Natural killer cell treated with Interleukin-12 subunit alpha and Interleukin-12 subunit beta and Interleukin-15 and Interleukin-18, amount 100 ng/mL, for 72 hours (primary cell): Measurements from ENCODE around the gene MGAT4B. TPM values are rescaled to one million over a fixed set of nuclear protein-coding genes. Genes with fewer than 3 reads are reported as not detected.

Experiments used
- ATAC-seq, 2 donors: fragments of 150-1000 bp; cut with Tn5 transposase in 1 of 2; sonication (Bioruptor Pico), chemical (Tn5 transposase) in 1 of 2; 2 replicates each; pipeline ENCODE4 v1.10.0; 2021
- DNase-seq: peaks from one replicate; pipeline ENCODE4 v3.0.0; 2022; ENCODE audit warnings: low spot score
- H3K27ac Mint-ChIP-seq, 2 donors: 1 replicate in 1 of 2; 2 replicates in 1 of 2; pipeline ENCODE4 v1.8.0; 2022; ENCODE audit warnings: mixed read lengths in 2 of 2, mild to moderate bottlenecking in 1 of 2, moderate library complexity in 1 of 2
- H3K27me3 Mint-ChIP-seq, 2 donors: 1 replicate in 1 of 2; 2 replicates in 1 of 2; pipeline ENCODE4 v1.8.0; 2022; ENCODE audit warnings: mixed read lengths in 2 of 2
- H3K36me3 Mint-ChIP-seq: one replicate; pipeline ENCODE4 v1.8.0; 2022; ENCODE audit warnings: mixed read lengths
- H3K4me1 Mint-ChIP-seq, 2 donors: 1 replicate in 1 of 2; 2 replicates in 1 of 2; pipeline ENCODE4 v1.8.0; 2022; ENCODE audit warnings: low read depth in 2 of 2, mixed read lengths in 2 of 2, mild to moderate bottlenecking in 1 of 2
- H3K4me3 Mint-ChIP-seq: one replicate; pipeline ENCODE4 v1.8.0; 2022; ENCODE audit warnings: mixed read lengths
- H3K9me3 Mint-ChIP-seq: 2 replicates; pipeline ENCODE4 v1.8.0; 2022; ENCODE audit warnings: mixed read lengths
- total RNA-seq, 2 donors: library from RNA; stranded (reverse); gene quantifications; one replicate each; pipeline ENCODE4 v1.2.3, GENCODE V29; 2022

MGAT4B gene
- total RNA-seq, 2 donors from 2014 or later = 73.2 to 105 TPM

DNA sequence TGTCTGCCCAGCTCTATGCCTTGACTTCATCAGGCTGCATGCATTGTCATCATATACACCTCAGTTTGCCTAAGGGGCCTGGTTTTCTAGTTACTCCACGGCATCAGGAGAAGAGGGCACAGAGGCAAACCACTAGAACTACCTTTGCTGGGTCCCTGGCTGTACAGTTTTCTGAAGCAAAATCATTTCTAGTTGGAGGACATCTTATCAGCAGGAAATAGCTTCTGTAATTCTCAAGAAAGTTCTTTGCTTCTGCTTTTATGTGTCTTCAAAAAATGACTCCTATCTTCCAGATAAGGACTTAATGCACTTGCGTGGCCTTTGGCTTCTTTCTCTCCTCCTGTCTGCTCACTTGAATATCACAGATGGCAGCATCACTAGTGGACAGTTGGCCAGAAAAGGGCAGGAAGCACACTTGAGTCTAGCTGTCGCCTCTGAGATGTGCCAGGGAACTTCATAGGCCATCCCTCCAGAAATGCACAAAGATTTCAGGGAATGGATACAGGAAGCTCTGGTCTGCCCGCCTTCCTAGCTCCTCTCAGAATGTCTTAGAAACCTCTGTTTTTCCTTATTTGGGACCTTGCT is 35.3 kb downstream of the MGAT4B start:
- DNase-seq = no peak
- no peak overlapping the region for H3K27ac Mint-ChIP-seq
- H3K27me3 Mint-ChIP-seq = no peaks in the 10 kb centered on the region
- ATAC-seq = no peak
- peaks cover 11 to 24% of the 10 kb centered on the region in 2 donors for H3K4me1 Mint-ChIP-seq
- no peak overlapping the region for H3K4me3 Mint-ChIP-seq
- no peaks in the 10 kb centered on the region for H3K9me3 Mint-ChIP-seq
- peaks cover 10% of the 10 kb centered on the region for H3K36me3 Mint-ChIP-seq

GRCh38 chr5:179769796-179770195 is 36.9 kb downstream of the MGAT4B start:
- Mint-ChIP-seq H3K4me1 (peaks cover 15 to 31% of the 10 kb centered on the region in 2 donors), H3K27me3 (no peaks in the 10 kb centered on the region), H3K36me3 (peaks cover 6% of the 10 kb centered on the region)

GRCh38 chr5:179769271-179769670 is 37.4 kb downstream of the MGAT4B start:
- DNase-seq (no peak), ATAC-seq (no peak)
- Mint-ChIP-seq H3K4me3 (no peak overlapping the region), H3K4me1 (peaks cover 15 to 31% of the 10 kb centered on the region in 2 donors), H3K36me3 (peaks cover 6% of the 10 kb centered on the region), H3K27ac (peak overlapping the region in 1 of 2 donors; percentile 72), H3K27me3 (no peaks in the 10 kb centered on the region), H3K9me3 (no peaks in the 10 kb centered on the region)

More at GRCh38 chr5:179769796-179770195, 36.9 kb downstream of the MGAT4B start:
- Mint-ChIP-seq H3K4me3 (no peak overlapping the region), H3K9me3 (no peaks in the 10 kb centered on the region), H3K27ac (no peak overlapping the region)
- no peak for DNase-seq
- ATAC-seq = peak in 1 of 2 donors; percentile 52

- DNase-seq (no peak), ATAC-seq (peak; percentile 55 to 75)
- H3K4me1 Mint-ChIP-seq = peaks cover 17 to 37% of the 10 kb centered on the region in 2 donors
- peaks cover 6% of the 10 kb centered on the region for H3K36me3 Mint-ChIP-seq
- H3K27me3 Mint-ChIP-seq = no peaks in the 10 kb centered on the region
- peak overlapping the region in 1 of 2 donors; percentile 72 for H3K27ac Mint-ChIP-seq
- no peaks in the 10 kb centered on the region for H3K9me3 Mint-ChIP-seq
- peak overlapping the region; percentile 27 for H3K4me3 Mint-ChIP-seq
Observed at GRCh38 chr5:179768326-179769085, 38.2 kb downstream of the MGAT4B start.

DNA sequence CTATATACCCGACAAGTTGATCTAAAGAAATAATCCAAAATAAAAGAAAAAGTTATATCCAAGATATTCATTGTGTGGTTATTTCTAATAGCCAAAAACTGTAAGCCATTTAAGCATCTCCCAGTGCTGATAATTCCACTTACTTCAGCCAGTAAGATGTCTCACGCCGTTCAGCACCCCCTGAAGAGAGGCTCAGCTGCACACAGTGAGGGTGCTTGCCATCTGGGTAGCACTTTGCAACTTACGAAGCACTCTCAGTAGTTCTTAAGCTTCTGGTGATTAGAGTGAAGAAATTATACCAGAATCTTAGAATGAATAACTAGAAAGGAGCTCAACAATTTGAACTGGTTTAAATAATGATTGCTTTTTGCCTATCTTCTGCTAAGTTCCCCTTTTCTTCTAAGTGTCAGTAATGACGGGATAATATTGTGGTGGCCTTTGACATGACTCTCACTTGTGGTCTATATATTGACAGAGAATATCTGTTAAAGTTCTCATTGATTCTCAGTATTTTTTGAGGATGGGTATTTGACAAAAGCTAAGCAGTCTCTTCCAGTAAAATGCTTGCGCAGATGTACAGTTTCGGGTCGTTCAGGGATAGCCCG is 39.1 kb downstream of the MGAT4B start:
- DNase-seq = no peak
- Mint-ChIP-seq H3K27me3 (no peaks in the 10 kb centered on the region), H3K4me3 (no peak overlapping the region), H3K4me1 (peaks cover 26 to 39% of the 10 kb centered on the region in 2 donors), H3K36me3 (no peaks in the 10 kb centered on the region), H3K9me3 (no peaks in the 10 kb centered on the region), H3K27ac (peak overlapping the region in 1 of 2 donors; percentile 72)
- no peak for ATAC-seq

- H3K27me3 Mint-ChIP-seq = no peaks in the 10 kb centered on the region
- DNase-seq = no peak
- peaks cover 33 to 43% of the 10 kb centered on the region in 2 donors for H3K4me1 Mint-ChIP-seq
- no peak overlapping the region for H3K27ac Mint-ChIP-seq
- no peak overlapping the region for H3K4me3 Mint-ChIP-seq
- no peaks in the 10 kb centered on the region for H3K9me3 Mint-ChIP-seq
- H3K36me3 Mint-ChIP-seq = no peaks in the 10 kb centered on the region
- no peak for ATAC-seq
Observed at GRCh38 chr5:179766726-179767455, 39.8 kb downstream of the MGAT4B start.

- DNase-seq (no peak), ATAC-seq (no peak)
- Mint-ChIP-seq H3K27ac (peak overlapping the region in 1 of 2 donors; percentile 58), H3K4me1 (peaks cover 39 to 47% of the 10 kb centered on the region in 2 donors), H3K9me3 (no peaks in the 10 kb centered on the region), H3K4me3 (no peak overlapping the region), H3K36me3 (no peaks in the 10 kb centered on the region), H3K27me3 (no peaks in the 10 kb centered on the region)
Observed at GRCh38 chr5:179766021-179766725, 40.5 kb downstream of the MGAT4B start.

DNA sequence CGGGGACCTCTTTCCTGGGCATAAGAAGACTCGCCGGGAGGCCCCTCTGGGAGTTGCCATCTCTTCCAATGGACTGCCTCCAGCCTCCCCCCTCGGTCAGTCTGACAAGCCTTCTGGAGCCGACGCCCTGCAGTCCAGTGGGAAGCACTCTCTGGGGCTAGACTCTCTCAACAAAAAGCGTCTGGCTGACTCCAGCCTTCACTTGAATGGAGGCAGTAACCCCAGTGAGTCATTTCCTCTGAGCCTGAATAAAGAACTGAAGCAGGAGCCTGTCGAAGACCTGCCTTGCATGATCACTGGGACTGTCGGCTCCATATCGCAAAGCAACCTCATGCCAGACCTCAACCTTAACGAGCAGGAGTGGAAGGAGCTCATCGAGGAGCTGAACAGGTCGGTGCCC is 41.3 kb downstream of the MGAT4B start:
- H3K4me1 Mint-ChIP-seq = peaks cover 43 to 48% of the 10 kb centered on the region in 2 donors
- H3K9me3 Mint-ChIP-seq = no peaks in the 10 kb centered on the region
- H3K27ac Mint-ChIP-seq = peak overlapping the region in 1 of 2 donors; percentile 58
- H3K4me3 Mint-ChIP-seq = no peak overlapping the region
- H3K27me3 Mint-ChIP-seq = no peaks in the 10 kb centered on the region
- ATAC-seq = no peak
- DNase-seq = no peak
- H3K36me3 Mint-ChIP-seq = no peaks in the 10 kb centered on the region

GRCh38 chr5:179764056-179764455 is 42.6 kb downstream of the MGAT4B start:
- Mint-ChIP-seq H3K4me3 (no peak overlapping the region), H3K36me3 (no peaks in the 10 kb centered on the region), H3K27me3 (no peaks in the 10 kb centered on the region), H3K9me3 (no peaks in the 10 kb centered on the region), H3K4me1 (peaks cover 50 to 53% of the 10 kb centered on the region in 2 donors), H3K27ac (no peak overlapping the region)
- ATAC-seq (no peak), DNase-seq (no peak)

- H3K4me3 Mint-ChIP-seq = no peak overlapping the region
- peak; percentile 69 for DNase-seq
- peaks cover 44 to 50% of the 10 kb centered on the region in 2 donors for H3K4me1 Mint-ChIP-seq
- H3K27ac Mint-ChIP-seq = no peak overlapping the region
- H3K27me3 Mint-ChIP-seq = no peaks in the 10 kb centered on the region
- no peaks in the 10 kb centered on the region for H3K36me3 Mint-ChIP-seq
- H3K9me3 Mint-ChIP-seq = no peaks in the 10 kb centered on the region
- peak in 1 of 2 donors; percentile 59 for ATAC-seq
Observed at GRCh38 chr5:179763215-179763945, 43.3 kb downstream of the MGAT4B start.

- Mint-ChIP-seq H3K27me3 (no peaks in the 10 kb centered on the region), H3K9me3 (no peaks in the 10 kb centered on the region)
Observed at GRCh38 chr5:179762781-179763176, 43.9 kb downstream of the MGAT4B start.

DNA sequence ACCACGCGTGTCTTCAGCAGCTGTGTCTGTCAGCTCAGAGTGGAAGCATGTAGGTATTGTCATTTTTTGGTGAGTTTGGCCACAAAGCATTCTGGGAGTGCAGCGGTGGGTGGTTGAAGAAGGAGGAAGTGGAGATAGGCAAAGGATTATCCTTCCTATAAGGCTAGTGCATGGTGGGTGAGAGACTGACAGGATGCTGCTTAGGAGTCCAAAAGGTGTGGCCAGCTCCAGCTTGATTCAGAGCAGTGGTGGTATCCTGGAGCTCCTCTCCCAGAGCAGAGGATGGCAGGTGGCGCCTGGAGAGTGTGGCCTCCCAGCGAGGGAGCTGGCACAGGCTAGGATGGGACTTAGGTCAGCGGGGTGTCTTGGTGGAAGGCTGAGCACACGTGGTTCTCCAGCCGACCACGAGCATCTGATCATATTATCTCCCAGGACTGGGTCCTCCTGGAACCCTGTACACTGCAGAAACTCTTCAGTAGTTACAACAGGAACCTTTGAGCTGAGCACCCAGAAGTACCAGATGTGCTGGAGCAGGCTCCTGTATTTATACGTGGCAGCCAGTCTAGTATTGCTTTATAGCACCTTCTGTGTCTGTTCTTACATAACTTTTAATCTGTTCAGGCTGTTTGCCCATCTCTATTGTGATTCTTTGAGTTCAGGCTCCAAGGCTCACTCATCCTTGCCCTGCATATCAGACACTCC is 44.4 kb downstream of the MGAT4B start:
- H3K27ac Mint-ChIP-seq = peak overlapping the region; percentile 4 to 14
- H3K27me3 Mint-ChIP-seq = no peaks in the 10 kb centered on the region
- H3K4me3 Mint-ChIP-seq = no peak overlapping the region
- no peaks in the 10 kb centered on the region for H3K36me3 Mint-ChIP-seq
- H3K9me3 Mint-ChIP-seq = no peaks in the 10 kb centered on the region
- H3K4me1 Mint-ChIP-seq = peaks cover 42 to 45% of the 10 kb centered on the region in 2 donors
- DNase-seq = no peak
- ATAC-seq = peak; percentile 60 to 69

More at GRCh38 chr5:179762781-179763176, 43.9 kb downstream of the MGAT4B start:
- Mint-ChIP-seq H3K4me3 (no peak overlapping the region), H3K27ac (no peak overlapping the region), H3K36me3 (no peaks in the 10 kb centered on the region), H3K4me1 (peaks cover 42 to 48% of the 10 kb centered on the region in 2 donors)
- DNase-seq = no peak
- ATAC-seq = no peak
